ENCODE measurements around the gene CYREN.

- TF ChIP-seq CTCF (conservative IDR thresholded peaks at IDR 0.05; ENCODE audit: low read length) (no peak), EZH2phosphoT487 (IDR thresholded peaks at IDR 0.05; ENCODE audit: borderline replicate concordance) (no peak)
Measured at GRCh38 chr7:135199439-135199838, 28.9 kb upstream of the CYREN start.
